H1 (cell line): ENCODE results near the gene MTIF3. TPM values are rescaled to one million over a fixed set of nuclear protein-coding genes. Genes with fewer than 3 reads are reported as not detected.

Experiments used
- CTCF ChIA-PET: fragments of 300-600 bp; sonication (Branson Sonifier 250); formaldehyde crosslinking; loops from one replicate; lab custom pipeline; 2021; ENCODE audit not compliant: partially characterized antibody; lab: Charles Lee
- POLR2A ChIA-PET: fragments of 300-600 bp; sonication (Branson Sonifier 250); formaldehyde crosslinking; loops from one replicate; lab custom pipeline; 2021; ENCODE audit warnings: inconsistent platforms; ENCODE audit not compliant: partially characterized antibody; lab: Charles Lee
- DNase-seq, 2 experiments: peaks; one replicate each; pipeline versions ENCODE4 v3.0.0 to v3.0.0-alpha.2; 2010 to 2022; ENCODE audit warnings: low spot score in 2 of 2, low read depth in 1 of 2, mixed read lengths in 1 of 2
- FAIRE-seq: peaks from 2 replicates; lab custom pipeline; 2011; peaks lifted over from hg19 to GRCh38; lab: Jason Lieb, UNC
- H2AFZ ChIP-seq: 2 replicates; pipeline ENCODE4 v1.8.1; 2012; ENCODE audit warnings: low read length, inconsistent platforms
- H2AK5ac ChIP-seq: 2 replicates; pipeline ENCODE4 v1.6.1; 2013; ENCODE audit warnings: low read depth, low read length
- H2BK120ac ChIP-seq: replicated peaks from 2 replicates; pipeline ENCODE3; 2013; ENCODE audit warnings: low read depth, low read length, inconsistent platforms
- H2BK12ac ChIP-seq: 2 replicates; pipeline ENCODE4 v1.6.1; 2013; ENCODE audit warnings: low read depth, low read length
- H2BK15ac ChIP-seq: 2 replicates; pipeline ENCODE4 v1.6.1; 2013; ENCODE audit warnings: low read length
- H2BK20ac ChIP-seq: 2 replicates; pipeline ENCODE4 v1.6.1; 2013; ENCODE audit warnings: low read length
- H2BK5ac ChIP-seq: 2 replicates; pipeline ENCODE4 v1.6.1; 2013; ENCODE audit warnings: low read depth, low read length
- H3K14ac ChIP-seq: 2 replicates; pipeline ENCODE4 v1.6.1; 2013; ENCODE audit warnings: inconsistent platforms; ENCODE audit not compliant: insufficient read length
- H3K18ac ChIP-seq: 2 replicates; pipeline ENCODE4 v1.6.1; 2013; ENCODE audit warnings: low read length; ENCODE audit errors: extremely low read depth
- H3K23ac ChIP-seq: 2 replicates; pipeline ENCODE4 v1.6.1; 2013; ENCODE audit warnings: inconsistent platforms; ENCODE audit not compliant: insufficient read length
- H3K23me2 ChIP-seq: 2 replicates; pipeline ENCODE4 v1.6.1; 2013; ENCODE audit warnings: low read depth, low read length
- H3K27ac ChIP-seq: 2 replicates; pipeline ENCODE4 v1.6.1; 2011; ENCODE audit warnings: low read depth, low read length, inconsistent platforms
- H3K27me3 ChIP-seq, 4 experiments: replicated peaks in 1 of 4; 1 replicate in 1 of 4; 2 replicates in 3 of 4; pipeline versions ENCODE4 v1.6.1 to v1.8.1; 2011 to 2013; ENCODE audit warnings: low read length in 3 of 4, mild to moderate bottlenecking in 3 of 4, inconsistent platforms in 2 of 4, mixed read lengths in 2 of 4, moderate library complexity in 1 of 4; ENCODE audit not compliant: control insufficient read depth in 3 of 4, insufficient read depth in 3 of 4; ENCODE audit errors: extremely low read depth in 1 of 4
- H3K36me3 ChIP-seq, 4 experiments: 2 replicates each; pipeline versions ENCODE4 v1.6.1 to v1.8.1; 2011 to 2013; ENCODE audit warnings: mild to moderate bottlenecking in 4 of 4, low read length in 3 of 4, moderate library complexity in 2 of 4, control low read depth in 1 of 4, inconsistent platforms in 1 of 4; ENCODE audit not compliant: insufficient read depth in 4 of 4, control insufficient read depth in 2 of 4
- H3K4ac ChIP-seq: replicated peaks from 2 replicates; pipeline ENCODE3; 2013; ENCODE audit warnings: low read length, low read depth, mixed read lengths, inconsistent platforms; ENCODE audit not compliant: insufficient read length
- H3K4me1 ChIP-seq, 4 experiments: replicated peaks in 1 of 4; 1 replicate in 1 of 4; 2 replicates in 3 of 4; pipeline versions ENCODE4 v1.6.1 to v1.8.1; 2011 to 2013; ENCODE audit warnings: low read length in 3 of 4, inconsistent platforms in 2 of 4, mixed read lengths in 1 of 4; ENCODE audit not compliant: insufficient read depth in 4 of 4, control insufficient read depth in 3 of 4
- H3K4me2 ChIP-seq, 2 experiments: 2 replicates each; pipeline versions ENCODE4 v1.6.1 to v1.8.1; 2011 to 2013; ENCODE audit warnings: low read depth in 2 of 2, low read length in 2 of 2, control low read depth in 1 of 2, inconsistent platforms in 1 of 2, mild to moderate bottlenecking in 1 of 2; ENCODE audit not compliant: insufficient read depth in 1 of 2
- H3K4me3 ChIP-seq, 4 experiments: fragments of 200-600, 300-600 bp in 1 of 4; sonication (generic), shearing (Covaris generic), sonication (Bioruptor Twin) in 1 of 4; 2 replicates each; pipeline versions ENCODE4 v1.5.1 to v1.8.1; 2011 to 2016; ENCODE audit warnings: low read length in 4 of 4, low read depth in 3 of 4, control low read depth in 2 of 4, inconsistent platforms in 2 of 4, mild to moderate bottlenecking in 2 of 4, mixed read lengths in 1 of 4, moderate library complexity in 1 of 4; ENCODE audit not compliant: insufficient read depth in 2 of 4; ENCODE audit errors: extremely low read depth in 1 of 4
- H3K56ac ChIP-seq: replicated peaks from 2 replicates; pipeline ENCODE3; 2013; ENCODE audit warnings: low read depth, mild to moderate bottlenecking, mixed read lengths, low read length, inconsistent platforms; ENCODE audit not compliant: insufficient read length
- H3K79me1 ChIP-seq: 2 replicates; pipeline ENCODE4 v1.6.1; 2013; ENCODE audit warnings: low read depth, low read length, control low read depth
- H3K79me2 ChIP-seq, 2 experiments: 2 replicates each; pipeline versions ENCODE4 v1.6.1 to v1.8.1; 2012 to 2013; ENCODE audit warnings: low read length in 2 of 2, mild to moderate bottlenecking in 2 of 2, inconsistent platforms in 1 of 2; ENCODE audit not compliant: insufficient read depth in 2 of 2, control insufficient read depth in 1 of 2
- H3K9ac ChIP-seq, 4 experiments: replicated peaks in 1 of 4; 1 replicate in 1 of 4; 2 replicates in 3 of 4; pipeline versions ENCODE4 v1.6.1 to v1.8.1; 2011 to 2013; ENCODE audit warnings: low read depth in 3 of 4, low read length in 3 of 4, control low read depth in 2 of 4, mild to moderate bottlenecking in 2 of 4, moderate library complexity in 2 of 4, inconsistent platforms in 1 of 4; ENCODE audit errors: extremely low read depth in 1 of 4
- H3K9me3 ChIP-seq, 2 experiments: 2 replicates each; pipeline versions ENCODE4 v1.6.1 to v1.8.1; 2012 to 2013; ENCODE audit warnings: mild to moderate bottlenecking in 2 of 2, moderate library complexity in 2 of 2, control low read depth in 1 of 2, inconsistent platforms in 1 of 2, low read depth in 1 of 2, low read length in 1 of 2, mixed read lengths in 1 of 2; ENCODE audit not compliant: insufficient read depth in 2 of 2
- H4K20me1 ChIP-seq, 2 experiments: replicated peaks in 1 of 2; 2 replicates each; pipeline versions ENCODE3 to v1.8.1; 2011 to 2013; ENCODE audit warnings: inconsistent platforms in 2 of 2, low read length in 2 of 2, mild to moderate bottlenecking in 1 of 2; ENCODE audit not compliant: insufficient read depth in 2 of 2, control insufficient read depth in 1 of 2
- H4K5ac ChIP-seq: 2 replicates; pipeline ENCODE4 v1.6.1; 2013; ENCODE audit warnings: low read length, low read depth, mixed read lengths, inconsistent platforms; ENCODE audit not compliant: insufficient read length
- H4K8ac ChIP-seq: 2 replicates; pipeline ENCODE4 v1.8.0; 2013; ENCODE audit warnings: mild to moderate bottlenecking, moderate library complexity, low read length, inconsistent platforms; ENCODE audit not compliant: insufficient read depth; ENCODE audit errors: extremely low read depth
- H4K91ac ChIP-seq: replicated peaks from 2 replicates; pipeline ENCODE3; 2013; ENCODE audit warnings: low read length, mixed read lengths, inconsistent platforms; ENCODE audit not compliant: insufficient read length
- BCL11A ChIP-seq, 2 experiments: IDR thresholded peaks; one replicate each; pipeline ENCODE4 v1.6.1; 2011; ENCODE audit warnings: low read depth in 2 of 2, low read length in 2 of 2, mild to moderate bottlenecking in 2 of 2
- CBX8 ChIP-seq: fragments of 300-800, 300-1000 bp; sonication (generic); IDR thresholded peaks from 2 replicates; pipeline ENCODE4 v1.7.1; 2016; ENCODE audit warnings: low read depth, low read length, borderline replicate concordance
- JUN ChIP-seq: IDR thresholded peaks from 2 replicates; pipeline ENCODE4 v1.6.1; 2011; ENCODE audit warnings: low read depth, mild to moderate bottlenecking, improper control_type of control experiment, low read length
- KDM5A ChIP-seq: fragments of 200-600 bp; IDR thresholded peaks from 2 replicates; pipeline ENCODE4 v1.7.1; 2012; ENCODE audit warnings: mild to moderate bottlenecking, low read length, inconsistent platforms, mixed read lengths
- MAX ChIP-seq: IDR thresholded peaks from 2 replicates; pipeline ENCODE4 v1.6.1; 2012; ENCODE audit warnings: inconsistent platforms
- NANOG ChIP-seq: IDR thresholded peaks from 2 replicates; pipeline ENCODE4 v1.6.1; 2011; ENCODE audit warnings: low read length, low read depth, mild to moderate bottlenecking, inconsistent platforms; ENCODE audit not compliant: insufficient read depth, poor library complexity, severe bottlenecking
- POLR2A ChIP-seq, 2 experiments: IDR thresholded peaks; 1 replicate in 1 of 2; 2 replicates in 1 of 2; pipeline ENCODE4 v1.6.1; 2011; ENCODE audit warnings: low read depth in 2 of 2, low read length in 2 of 2, mild to moderate bottlenecking in 2 of 2; ENCODE audit errors: control extremely low read depth in 1 of 2
- RXRA ChIP-seq: IDR thresholded peaks from 2 replicates; pipeline ENCODE4 v1.6.1; 2011; ENCODE audit warnings: low read depth, mild to moderate bottlenecking, low read length, moderate library complexity; ENCODE audit not compliant: insufficient read depth
- SAP30 ChIP-seq: fragments of 300-600 bp; sonication (generic); IDR thresholded peaks from 2 replicates; pipeline ENCODE4 v1.7.1; 2012; ENCODE audit warnings: low read length, moderate library complexity, mild to moderate bottlenecking, inconsistent platforms; ENCODE audit not compliant: insufficient read depth, insufficient replicate concordance
- SP2 ChIP-seq: IDR thresholded peaks from 2 replicates; pipeline ENCODE4 v1.6.1; 2012; ENCODE audit warnings: mild to moderate bottlenecking, low read length, inconsistent platforms
- SRF ChIP-seq: IDR thresholded peaks from 2 replicates; pipeline ENCODE4 v1.6.1; 2011; ENCODE audit warnings: mild to moderate bottlenecking, low read depth, low read length, moderate library complexity
- SUZ12 ChIP-seq: fragments of 200-600 bp; sonication (generic); IDR thresholded peaks from 2 replicates; pipeline ENCODE4 v1.6.1; 2012; ENCODE audit warnings: mild to moderate bottlenecking, inconsistent platforms, low read length, moderate library complexity, mixed read lengths
- TEAD4 ChIP-seq: IDR thresholded peaks from 2 replicates; pipeline ENCODE4 v1.6.1; 2012; ENCODE audit warnings: low read depth, low read length, inconsistent platforms, mixed read lengths
- ZNF274 ChIP-seq: IDR thresholded peaks from 2 replicates; pipeline ENCODE4 v1.7.0; 2012; ENCODE audit warnings: low read length, borderline replicate concordance; ENCODE audit errors: extremely low read depth
- WGBS, 2 experiments: shearing (Covaris generic) in 1 of 2; methylation state at CpG; one replicate each; pipeline versions ENCODE4 v1.1.6 to v1.1.7; 2013 to 2015; ENCODE audit warnings: low lambda C conversion rate in 2 of 2, mixed read lengths in 2 of 2, inconsistent platforms in 1 of 2, low coverage in 1 of 2, missing lambda C conversion rate in 1 of 2; ENCODE audit not compliant: insufficient replicate concordance in 2 of 2, insufficient coverage in 1 of 2, insufficient read length in 1 of 2; ENCODE audit errors: extremely low coverage in 1 of 2, missing lambda C conversion rate in 1 of 2; 5-methylcytosine and 5-hydroxymethylcytosine counted together
- polyA plus RNA-seq, 7 experiments: library from polyadenylated mRNA; depleted of rRNA in 3 of 7; stranded (reverse) in 5 of 7; unstranded in 2 of 7; fragments of >200 nt in 5 of 7; fragments of 200-250 nt in 2 of 7; gene quantifications; 1 replicate in 5 of 7; 2 replicates in 1 of 7; 4 replicates in 1 of 7; pipeline versions ENCODE4 v1.2.1 to v1.2.3, GENCODE V29; 2011 to 2013; ENCODE audit warnings: missing spikeins in 2 of 7, mixed read lengths in 2 of 7
- total RNA-seq: library from RNA; stranded (reverse); fragmentation: NEBNext Ultra II Directional; extraction: Animal tissue kit (Norgen Biotek cat#: 25700); gene quantifications from 2 replicates; pipeline ENCODE4 v1.2.1, GENCODE V29; 2021

The MTIF3 gene
- total and polyA plus RNA-seq, 2 of the 8 experiments (the other 6 are each of a cell fraction or from before 2014, with no cell fraction given), result 29.4 to 36.4 TPM

GRCh38 chr13:27427641-27428040 is 22.7 kb downstream of the MTIF3 start:
- ChIA-PET CTCF (interaction anchor here (1.0 to 4.1 kb wide), 6 partner anchors 14 to 105 kb away, joined by 3 to 38 read pairs (median 11); no protein-coding TSS in a partner anchor), POLR2A (interaction anchor here (0.6 to 1.5 kb wide), 3 partner anchors 12 to 69 kb away, joined by 3 to 5 read pairs (median 3); no protein-coding TSS in a partner anchor)
- H4K5ac ChIP-seq, result no peak overlapping the region
- no peak overlapping the region for H2BK12ac ChIP-seq
- H3K9ac ChIP-seq, result no peak overlapping the region; a peak in 1 of 7 replicates
- no peak overlapping the region for H3K4me3 ChIP-seq
- 100% methylated on average over 2 of the region's 2 CpGs; no CpG with 5 or more reads in 1 of the 2 experiments for WGBS, 2 experiments
- no peak for FAIRE-seq
- H3K9me3 ChIP-seq, result no peaks in the 10 kb centered on the region
- H3K4ac ChIP-seq, result no peak overlapping the region
- H3K23ac ChIP-seq, result no peak overlapping the region
- no peak overlapping the region for H2BK5ac ChIP-seq
- H3K36me3 ChIP-seq, result peaks cover 7 to 53% (median 34%) of the 10 kb centered on the region in 4 experiments
- H3K27ac ChIP-seq, result no peak overlapping the region
- no peak overlapping the region for H2AK5ac ChIP-seq
- no peak overlapping the region for H2BK15ac ChIP-seq
- H3K4me2 ChIP-seq, result no peak overlapping the region; a peak in 1 of 4 replicates
- H3K79me1 ChIP-seq, result peaks cover 13% of the 10 kb centered on the region
- H3K79me2 ChIP-seq, result peaks cover 0 to 26% of the 10 kb centered on the region in 2 experiments; a peak in 2 of 4 replicates
- H2BK20ac ChIP-seq, result no peak overlapping the region
- H3K23me2 ChIP-seq, result peaks cover 13% of the 10 kb centered on the region
- H2AFZ ChIP-seq, result no peak overlapping the region
- H2BK120ac ChIP-seq, result no peak overlapping the region
- no peak overlapping the region for H4K91ac ChIP-seq
- no peak overlapping the region for H3K56ac ChIP-seq
- H3K27me3 ChIP-seq, result peaks cover 0 to 5% (median 3%) of the 10 kb centered on the region in 4 experiments; a peak in 2 of 7 replicates
- no peak overlapping the region for H3K18ac ChIP-seq
- H4K20me1 ChIP-seq, result peaks cover 0 to 3% of the 10 kb centered on the region in 2 experiments
- no peak for DNase-seq
- peaks cover 0 to 17% (median 9%) of the 10 kb centered on the region in 4 experiments; a peak in 5 of 7 replicates for H3K4me1 ChIP-seq
- no peak overlapping the region for H3K14ac ChIP-seq
- H4K8ac ChIP-seq, result no peak overlapping the region
- TF ChIP-seq KDM5A (no peak), POLR2A (IDR thresholded peaks at IDR 0.05; ENCODE audit: control extremely low read depth in 1 of 2, low read depth in 2 of 2, low read length in 2 of 2) (no peak), RXRA (no peak), JUN (no peak), BCL11A (IDR thresholded peaks at IDR 0.05; ENCODE audit: low read depth in 2 of 2, low read length in 2 of 2) (no peak), NANOG (no peak), TEAD4 (no peak), SUZ12 (no peak), SRF (no peak), CBX8 (no peak), SP2 (no peak), SAP30 (no peak), MAX (no peak), ZNF274 (no peak)
